ENCODE measurements around the gene USF3. TPM values are rescaled to one million over a fixed set of nuclear protein-coding genes. Genes with fewer than 3 reads are reported as not detected.

USF3 gene
- total RNA-seq, 2 donors from 2014 or later, result 22.2 to 25.3 TPM

GRCh38 chr3:113677737-113678136, 18.7 kb downstream of the USF3 start:
- no peak for DNase-seq (ENCODE audit: low spot score)
- intact Hi-C loops (cut with DNase I), result no loop called here
- no peak overlapping the region for H3K4me3 ChIP-seq
- H3K36me3 ChIP-seq, result no peaks in the 10 kb centered on the region
- no peaks in the 10 kb centered on the region for H3K4me1 ChIP-seq (replicated peaks)
- H3K27ac ChIP-seq, result no peak overlapping the region
- 80% methylated on average over 1 of the region's 1 CpG for WGBS
- TF ChIP-seq CTCF (IDR thresholded peaks at IDR 0.05) (no peak), POLR2AphosphoS5 (IDR thresholded peaks at IDR 0.05) (no peak), POLR2A (IDR thresholded peaks at IDR 0.05) (no peak)
- H3K9me3 ChIP-seq, result no peaks in the 10 kb centered on the region
- no peaks in the 10 kb centered on the region for H3K27me3 ChIP-seq (replicated peaks; ENCODE audit: insufficient read depth)

GRCh38 chr3:113676261-113676660, 20.2 kb downstream of the USF3 start:
- Histone ChIP-seq H3K9me3 (no peaks in the 10 kb centered on the region), H3K27ac (no peak overlapping the region), H3K4me1 (replicated peaks) (no peaks in the 10 kb centered on the region), H3K4me3 (no peak overlapping the region), H3K36me3 (no peaks in the 10 kb centered on the region), H3K27me3 (replicated peaks; ENCODE audit: insufficient read depth) (no peaks in the 10 kb centered on the region)
- intact Hi-C loops (cut with DNase I), result no loop called here
- 94% methylated on average over 3 of the region's 3 CpGs for WGBS
- DNase-seq (ENCODE audit: low spot score), result no peak
- no peak for TF ChIP-seq POLR2A (IDR thresholded peaks at IDR 0.05)
- TF ChIP-seq CTCF (IDR thresholded peaks at IDR 0.05), result no peak
- no peak for TF ChIP-seq POLR2AphosphoS5 (IDR thresholded peaks at IDR 0.05)

GRCh38 chr3:113673593-113673992, 22.8 kb downstream of the USF3 start:
- Histone ChIP-seq H3K9me3 (no peaks in the 10 kb centered on the region), H3K27ac (no peak overlapping the region), H3K27me3 (replicated peaks; ENCODE audit: insufficient read depth) (no peaks in the 10 kb centered on the region), H3K4me1 (replicated peaks) (no peaks in the 10 kb centered on the region), H3K36me3 (no peaks in the 10 kb centered on the region), H3K4me3 (no peak overlapping the region)
- WGBS, result 51% methylated on average over 4 of the region's 4 CpGs
- TF ChIP-seq CTCF (IDR thresholded peaks at IDR 0.05) (no peak), POLR2A (IDR thresholded peaks at IDR 0.05) (no peak), POLR2AphosphoS5 (IDR thresholded peaks at IDR 0.05) (no peak)
- intact Hi-C loops (cut with DNase I), result no loop called here
- DNase-seq (ENCODE audit: low spot score), result no peak

- Histone ChIP-seq H3K4me1 (replicated peaks) (no peaks in the 10 kb centered on the region), H3K9me3 (no peaks in the 10 kb centered on the region), H3K27me3 (replicated peaks; ENCODE audit: insufficient read depth) (no peaks in the 10 kb centered on the region), H3K27ac (peak overlapping the region in 1 of 2 donors; percentile 39), H3K36me3 (no peaks in the 10 kb centered on the region), H3K4me3 (no peak overlapping the region)
- TF ChIP-seq POLR2A (IDR thresholded peaks at IDR 0.05) (no peak), POLR2AphosphoS5 (IDR thresholded peaks at IDR 0.05) (no peak), CTCF (IDR thresholded peaks at IDR 0.05) (no peak)
- WGBS, result 46% methylated on average over 4 of the region's 4 CpGs
- DNase-seq (ENCODE audit: low spot score), result no peak
- intact Hi-C loops (cut with DNase I), result no loop called here
Measured at GRCh38 chr3:113668015-113668414, 28.4 kb downstream of the USF3 start.

GRCh38 chr3:113664523-113665094, 31.8 kb downstream of the USF3 start:
- Histone ChIP-seq H3K36me3 (no peaks in the 10 kb centered on the region), H3K4me3 (no peak overlapping the region)

More at GRCh38 chr3:113664523-113665094, 31.8 kb downstream of the USF3 start:
- Histone ChIP-seq H3K27ac (no peak overlapping the region), H3K27me3 (replicated peaks; ENCODE audit: insufficient read depth) (no peaks in the 10 kb centered on the region), H3K4me1 (replicated peaks) (no peaks in the 10 kb centered on the region), H3K9me3 (no peaks in the 10 kb centered on the region)
- intact Hi-C loops (cut with DNase I), result loop anchor here (5.0 kb wide), 1 partner anchor 33 kb away; the partner anchor contains the start of gene USF3
- TF ChIP-seq POLR2AphosphoS5 (IDR thresholded peaks at IDR 0.05) (no peak), CTCF (IDR thresholded peaks at IDR 0.05) (no peak), POLR2A (IDR thresholded peaks at IDR 0.05) (no peak)
- DNase-seq (ENCODE audit: low spot score), result no peak
